Smooth muscle cell (in vitro differentiated cells): Measurements from ENCODE around the gene CD33. TPM values are rescaled to one million over a fixed set of nuclear protein-coding genes. Genes with fewer than 3 reads are reported as not detected.

Source experiments
- DNase-seq: peaks from one replicate; lab custom pipeline; 2025; ENCODE audit not compliant: unreplicated experiment; lab: John Stamatoyannopoulos, UW
- H2AFZ ChIP-seq: fragments of 200-600 bp; sonication (generic); 2 replicates; pipeline ENCODE4 v1.6.0; 2016; ENCODE audit warnings: antibody characterized with exemption, low read depth, mild to moderate bottlenecking
- H3F3A ChIP-seq: fragments of 200-600 bp; sonication (generic); 2 replicates; pipeline ENCODE4 v1.6.0; 2017; ENCODE audit warnings: antibody characterized with exemption, low read depth
- H3K27ac ChIP-seq: fragments of 200-600 bp; sonication (generic); 2 replicates; pipeline ENCODE4 v1.5.1; 2016; ENCODE audit warnings: low read depth, mild to moderate bottlenecking
- H3K27me3 ChIP-seq: fragments of 200-600 bp; sonication (generic); 2 replicates; pipeline ENCODE4 v1.6.1; 2016; ENCODE audit warnings: low read depth, mild to moderate bottlenecking
- H3K36me3 ChIP-seq: fragments of 200-600 bp; sonication (generic); 2 replicates; pipeline ENCODE4 v1.5.1; 2016; ENCODE audit warnings: low read depth
- H3K4me1 ChIP-seq: fragments of 200-600 bp; sonication (generic); 2 replicates; pipeline ENCODE4 v1.5.1; 2016; ENCODE audit warnings: low read depth
- H3K4me2 ChIP-seq: fragments of 200-600 bp; sonication (generic); 2 replicates; pipeline ENCODE4 v1.6.0; 2016; ENCODE audit warnings: mild to moderate bottlenecking
- H3K4me3 ChIP-seq: fragments of 200-600 bp; sonication (generic); 2 replicates; pipeline ENCODE4 v1.5.1; 2016; ENCODE audit warnings: mild to moderate bottlenecking
- H3K79me2 ChIP-seq: fragments of 200-600 bp; sonication (generic); 2 replicates; pipeline ENCODE4 v1.6.0; 2016; ENCODE audit warnings: low read depth, mild to moderate bottlenecking
- H3K9ac ChIP-seq: fragments of 200-600 bp; sonication (generic); 2 replicates; pipeline ENCODE4 v1.6.0; 2016; ENCODE audit warnings: low read depth
- H3K9me3 ChIP-seq: fragments of 200-600 bp; sonication (generic); replicated peaks from 2 replicates; pipeline ENCODE4 v1.5.1; 2016; ENCODE audit warnings: low read depth
- H4K20me1 ChIP-seq: fragments of 200-600 bp; sonication (generic); 2 replicates; pipeline ENCODE4 v1.6.0; 2016; ENCODE audit warnings: low read depth
- WGBS: methylation state at CpG from one replicate; pipeline ENCODE4 v1.1.7; 2016; ENCODE audit warnings: low lambda C conversion rate; 5-methylcytosine and 5-hydroxymethylcytosine counted together
- polyA plus RNA-seq: library from polyadenylated mRNA; unstranded; fragments of >200 nt; fragmentation: Nextera tagmentation; extraction: Ambion mirVana; gene quantifications from 2 replicates; pipeline ENCODE4 v1.2.1, GENCODE V29; 2016
- total RNA-seq: library from RNA; depleted of rRNA; stranded (reverse); fragments of >200 nt; gene quantifications from 2 replicates; pipeline ENCODE4 v1.2.3, GENCODE V29; 2014
- TF ChIP-seq, protein P1 (sequence below): fragments of 200-600 bp; sonication (generic); IDR thresholded peaks from 2 replicates; pipeline ENCODE4 v1.5.1; 2017; ENCODE audit warnings: borderline replicate concordance, mild to moderate bottlenecking, antibody characterized with exemption; ENCODE audit not compliant: insufficient read depth, poor library complexity, severe bottlenecking

The CD33 gene
- total and polyA plus RNA-seq, 2 experiments from 2014 or later, result not detected

DNA sequence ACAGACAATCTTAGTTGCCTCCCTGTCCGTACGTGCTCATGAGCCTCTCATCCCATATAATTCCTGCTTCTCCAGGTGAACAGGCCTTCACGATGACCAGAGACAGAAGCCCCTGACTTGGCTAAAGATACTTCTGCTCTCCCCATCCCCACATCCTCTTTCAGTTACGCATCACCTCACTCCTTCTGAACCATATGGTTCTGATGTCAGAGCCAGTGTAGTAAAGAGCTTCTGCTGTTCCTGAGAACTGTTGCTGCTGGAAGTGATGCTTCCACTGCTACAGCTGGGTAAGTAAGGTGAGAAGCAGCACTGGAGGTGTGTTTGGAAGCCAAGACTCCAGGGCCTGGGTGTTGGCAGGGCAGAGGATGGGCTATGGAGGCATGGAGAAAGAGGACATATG, 38.9 kb downstream of the CD33 start:
- Histone ChIP-seq H3K4me2 (no peak overlapping the region), H3K27ac (no peak overlapping the region), H3K36me3 (no peaks in the 10 kb centered on the region), H3K79me2 (no peaks in the 10 kb centered on the region), H4K20me1 (no peaks in the 10 kb centered on the region), H3K9me3 (no peaks in the 10 kb centered on the region), H3K9ac (no peak overlapping the region), H3F3A (no peaks in the 10 kb centered on the region), H2AFZ (no peak overlapping the region), H3K27me3 (no peaks in the 10 kb centered on the region), H3K4me1 (no peaks in the 10 kb centered on the region), H3K4me3 (no peak overlapping the region)
- TF ChIP-seq, protein P1, sequence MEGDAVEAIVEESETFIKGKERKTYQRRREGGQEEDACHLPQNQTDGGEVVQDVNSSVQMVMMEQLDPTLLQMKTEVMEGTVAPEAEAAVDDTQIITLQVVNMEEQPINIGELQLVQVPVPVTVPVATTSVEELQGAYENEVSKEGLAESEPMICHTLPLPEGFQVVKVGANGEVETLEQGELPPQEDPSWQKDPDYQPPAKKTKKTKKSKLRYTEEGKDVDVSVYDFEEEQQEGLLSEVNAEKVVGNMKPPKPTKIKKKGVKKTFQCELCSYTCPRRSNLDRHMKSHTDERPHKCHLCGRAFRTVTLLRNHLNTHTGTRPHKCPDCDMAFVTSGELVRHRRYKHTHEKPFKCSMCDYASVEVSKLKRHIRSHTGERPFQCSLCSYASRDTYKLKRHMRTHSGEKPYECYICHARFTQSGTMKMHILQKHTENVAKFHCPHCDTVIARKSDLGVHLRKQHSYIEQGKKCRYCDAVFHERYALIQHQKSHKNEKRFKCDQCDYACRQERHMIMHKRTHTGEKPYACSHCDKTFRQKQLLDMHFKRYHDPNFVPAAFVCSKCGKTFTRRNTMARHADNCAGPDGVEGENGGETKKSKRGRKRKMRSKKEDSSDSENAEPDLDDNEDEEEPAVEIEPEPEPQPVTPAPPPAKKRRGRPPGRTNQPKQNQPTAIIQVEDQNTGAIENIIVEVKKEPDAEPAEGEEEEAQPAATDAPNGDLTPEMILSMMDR, result no peak
- DNase-seq, result no peak
- 93% methylated on average over 4 of the region's 4 CpGs for WGBS

DNA sequence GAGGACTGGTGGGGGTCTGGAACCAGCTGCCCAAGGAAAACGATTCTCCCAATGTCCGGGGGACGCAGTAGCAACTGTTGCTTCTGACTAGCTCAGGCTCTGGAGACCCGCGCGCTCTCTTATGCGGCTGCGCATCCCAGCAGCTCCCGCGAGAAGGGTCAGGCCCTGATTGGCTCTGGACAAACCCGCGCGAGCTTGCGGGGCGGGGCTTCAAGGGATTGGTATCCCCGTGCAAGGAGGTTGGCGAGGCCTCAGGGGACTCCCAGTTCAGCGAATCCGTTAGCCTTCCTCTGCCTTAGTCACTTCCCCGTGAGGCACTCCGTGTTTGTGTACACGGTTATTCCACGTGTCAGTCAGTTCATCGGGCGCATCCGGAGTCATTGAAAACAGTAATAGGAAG, 46.2 kb downstream of the CD33 start:
- H3K27ac ChIP-seq, result no peak overlapping the region
- H3K4me3 ChIP-seq, result no peak overlapping the region
- H3K4me2 ChIP-seq, result no peak overlapping the region
- no peak overlapping the region for H3K9ac ChIP-seq
- H3K36me3 ChIP-seq, result no peaks in the 10 kb centered on the region
- no peaks in the 10 kb centered on the region for H3F3A ChIP-seq
- no peaks in the 10 kb centered on the region for H3K9me3 ChIP-seq
- 89% methylated on average over 26 of the region's 26 CpGs for WGBS
- H4K20me1 ChIP-seq, result no peaks in the 10 kb centered on the region
- no peaks in the 10 kb centered on the region for H3K27me3 ChIP-seq
- no peaks in the 10 kb centered on the region for H3K4me1 ChIP-seq
- DNase-seq, result no peak
- H3K79me2 ChIP-seq, result no peaks in the 10 kb centered on the region
- H2AFZ ChIP-seq, result no peak overlapping the region
- TF ChIP-seq, protein P1, result no peak

DNA sequence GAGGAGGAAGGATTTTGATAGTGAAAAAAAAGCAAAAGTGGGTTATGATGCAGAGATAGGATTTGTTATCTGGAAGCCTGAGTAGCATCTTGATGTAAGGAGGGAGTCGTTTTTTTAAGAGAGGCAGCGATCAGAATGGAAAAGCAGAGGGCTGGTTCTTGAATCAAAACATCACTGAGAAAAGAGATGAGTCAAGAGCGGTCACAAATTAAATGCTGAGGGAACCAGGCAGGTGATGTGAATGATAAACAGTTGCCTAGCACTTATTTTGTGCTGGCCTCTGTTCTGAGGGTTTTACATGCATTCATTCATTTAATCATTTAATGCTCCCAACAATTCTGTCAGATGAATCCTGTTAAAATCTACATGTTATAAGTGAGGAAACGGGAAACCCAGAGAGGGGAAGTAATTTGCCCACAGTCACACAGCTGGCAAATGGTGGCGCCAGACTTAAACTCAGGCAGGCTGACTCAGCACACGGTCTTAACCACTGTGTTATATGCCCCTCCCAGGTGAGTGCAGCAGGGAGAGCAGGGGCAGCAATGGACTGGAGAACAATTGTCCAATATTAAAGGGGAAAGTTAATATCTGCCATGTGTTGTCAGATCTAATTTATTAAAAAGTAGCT, 47.4 kb downstream of the CD33 start:
- H2AFZ ChIP-seq, result no peak overlapping the region
- no peaks in the 10 kb centered on the region for H3K79me2 ChIP-seq
- H3F3A ChIP-seq, result no peaks in the 10 kb centered on the region
- H3K4me3 ChIP-seq, result no peak overlapping the region
- H4K20me1 ChIP-seq, result no peaks in the 10 kb centered on the region
- H3K4me1 ChIP-seq, result no peaks in the 10 kb centered on the region
- 78% methylated on average over 6 of the region's 6 CpGs for WGBS
- no peak overlapping the region for H3K9ac ChIP-seq
- no peaks in the 10 kb centered on the region for H3K9me3 ChIP-seq
- H3K36me3 ChIP-seq, result no peaks in the 10 kb centered on the region
- no peaks in the 10 kb centered on the region for H3K27me3 ChIP-seq
- no peak overlapping the region for H3K27ac ChIP-seq
- no peak for DNase-seq
- TF ChIP-seq, protein P1, result no peak
- no peak overlapping the region for H3K4me2 ChIP-seq
